OCI-LY7 (cell line): ENCODE measurements around the gene BACH2. TPM values are rescaled to one million over a fixed set of nuclear protein-coding genes. Genes with fewer than 3 reads are reported as not detected.

ENCODE experiments used
- BruUV-seq: library from RNA; stranded (reverse); fragments of 400-500 nt; replicated peaks from 2 replicates; lab custom pipeline; 2021; lab: Mats Ljungman, UMichigan
- CTCF ChIA-PET: fragments of 300-600 bp; sonication (Branson Sonifier 250); formaldehyde crosslinking; loops from one replicate; lab custom pipeline; 2022; ENCODE audit warnings: antibody characterized with exemption; ENCODE audit not compliant: unreplicated experiment; lab: Charles Lee
- POLR2A ChIA-PET: fragments of 300-600 bp; sonication (Branson Sonifier 250); formaldehyde crosslinking; loops from one replicate; lab custom pipeline; 2022; ENCODE audit warnings: antibody characterized with exemption; lab: Charles Lee
- DNase-seq: peaks from one replicate; pipeline ENCODE4 v3.0.0-alpha.2; 2015; ENCODE audit warnings: low spot score
- H2AFZ ChIP-seq: fragments of 200-600 bp; sonication (generic), shearing (Covaris generic); 2 replicates; pipeline ENCODE4 v1.6.1; 2014; ENCODE audit warnings: mild to moderate bottlenecking, antibody characterized with exemption, low read length, moderate library complexity
- H3K27ac ChIP-seq: fragments of 200-600 bp; sonication (generic); 2 replicates; pipeline ENCODE4 v1.5.1; 2014; ENCODE audit warnings: mixed run types, low read depth, mild to moderate bottlenecking, moderate library complexity, low read length, inconsistent platforms; ENCODE audit not compliant: poor library complexity, severe bottlenecking
- H3K36me3 ChIP-seq: fragments of 200-600 bp; sonication (generic); 2 replicates; pipeline ENCODE4 v1.6.1; 2014; ENCODE audit warnings: mild to moderate bottlenecking, antibody characterized with exemption, low read length, moderate library complexity, mixed read lengths; ENCODE audit not compliant: insufficient read depth
- H3K4me1 ChIP-seq: fragments of 200-600 bp; sonication (generic); 2 replicates; pipeline ENCODE4 v1.5.1; 2014; ENCODE audit warnings: mild to moderate bottlenecking, low read length; ENCODE audit not compliant: insufficient read depth, poor library complexity, severe bottlenecking
- H3K4me2 ChIP-seq: fragments of 200-600 bp; sonication (generic); 2 replicates; pipeline ENCODE4 v1.6.1; 2014; ENCODE audit warnings: mild to moderate bottlenecking, low read length
- H3K4me3 ChIP-seq: fragments of 200-600 bp; sonication (generic); 2 replicates; pipeline ENCODE4 v1.5.1; 2014; ENCODE audit warnings: mild to moderate bottlenecking, low read depth, low read length; ENCODE audit not compliant: poor library complexity, severe bottlenecking
- H3K79me2 ChIP-seq: fragments of 200-600 bp; sonication (generic); 2 replicates; pipeline ENCODE4 v1.6.1; 2016; ENCODE audit warnings: low read depth, mild to moderate bottlenecking, low read length, moderate library complexity, mixed read lengths; ENCODE audit not compliant: insufficient read depth
- H3K9me2 ChIP-seq: fragments of 200-600 bp; sonication (generic); 2 replicates; pipeline ENCODE4 v1.6.1; 2016; ENCODE audit warnings: mild to moderate bottlenecking, low read length, mixed read lengths; ENCODE audit not compliant: insufficient read depth
- H3K9me3 ChIP-seq: fragments of 200-600 bp; sonication (generic); 2 replicates; pipeline ENCODE4 v1.6.1; 2014; ENCODE audit warnings: mild to moderate bottlenecking, mixed run types, low read length, mixed read lengths
- H4K20me1 ChIP-seq: fragments of 200-600 bp; sonication (generic); 2 replicates; pipeline ENCODE4 v1.6.1; 2014; ENCODE audit warnings: mild to moderate bottlenecking, antibody characterized with exemption, low read length, moderate library complexity, mixed read lengths; ENCODE audit not compliant: insufficient read depth
- CTCF ChIP-seq: fragments of 200-600 bp; sonication (generic); conservative IDR thresholded peaks from 2 replicates; pipeline ENCODE4 v1.5.1; 2014; ENCODE audit warnings: mild to moderate bottlenecking, antibody characterized with exemption, low read length, moderate library complexity, mixed read lengths
- EZH2phosphoT487 ChIP-seq: fragments of 200-600 bp; sonication (generic); IDR thresholded peaks from 2 replicates; pipeline ENCODE4 v1.6.1; 2018; ENCODE audit warnings: low read depth, borderline replicate concordance, mild to moderate bottlenecking, mixed run types, antibody characterized with exemption, low read length, moderate library complexity, mixed read lengths
- intact Hi-C: fragments of 100-400 bp; cut with micrococcal nuclease; formaldehyde crosslinking; loops from one replicate; pipeline ENCODE4 v1.10.0; 2022; ENCODE audit not compliant: unreplicated experiment
- total RNA-seq, 2 experiments: library from RNA; depleted of rRNA in 1 of 2; stranded (reverse); fragments of >200 nt in 1 of 2; shearing (Covaris generic) in 1 of 2; gene quantifications; 2 replicates each; pipeline ENCODE4 v1.2.3, GENCODE V29; 2014 to 2022

BACH2 gene
- total RNA-seq, 2 experiments from 2014 or later = 92.0 to 163 TPM

GRCh38 chr6:89984926-89985750 lies 311.5 kb downstream of the BACH2 start:
- no peak overlapping the region for H3K27ac ChIP-seq
- no peaks in the 10 kb centered on the region for H3K79me2 ChIP-seq
- no peak overlapping the region for H3K4me3 ChIP-seq
- no peak for DNase-seq
- no peak overlapping the region for H3K4me2 ChIP-seq
- H3K4me1 ChIP-seq = no peaks in the 10 kb centered on the region
- no TSS peak for BruUV-seq
- H3K9me2 ChIP-seq = no peaks in the 10 kb centered on the region
- H3K36me3 ChIP-seq = peaks cover 59% of the 10 kb centered on the region
- H2AFZ ChIP-seq = no peak overlapping the region
- H4K20me1 ChIP-seq = no peaks in the 10 kb centered on the region
- H3K9me3 ChIP-seq = no peaks in the 10 kb centered on the region
- ChIA-PET POLR2A (interaction anchor here (0.7 to 1.8 kb wide), 2 partner anchors 11 to 19 kb away, joined by 3 to 4 read pairs; no protein-coding TSS in a partner anchor), CTCF (no interaction called here)
- TF ChIP-seq CTCF (no peak), EZH2phosphoT487 (no peak)
- intact Hi-C loops = no loop called here

- Histone ChIP-seq H2AFZ (no peak overlapping the region), H3K4me3 (no peak overlapping the region), H3K9me2 (no peaks in the 10 kb centered on the region), H3K79me2 (no peaks in the 10 kb centered on the region), H4K20me1 (no peaks in the 10 kb centered on the region), H3K36me3 (peaks cover 54% of the 10 kb centered on the region), H3K4me1 (no peaks in the 10 kb centered on the region), H3K4me2 (no peak overlapping the region), H3K9me3 (no peaks in the 10 kb centered on the region), H3K27ac (no peak overlapping the region)
- TF ChIP-seq CTCF (no peak), EZH2phosphoT487 (no peak)
- DNase-seq = no peak
- intact Hi-C loops = no loop called here
- POLR2A ChIA-PET = interaction anchor here (0.6 to 1.2 kb wide), 3 partner anchors 21 to 425 kb away, joined by 3 to 8 read pairs (median 3); no protein-coding TSS in a partner anchor
- CTCF ChIA-PET = no interaction called here
- BruUV-seq = no TSS peak
Measured at GRCh38 chr6:89980353-89980752, 316.3 kb downstream of the BACH2 start.
